OCI-LY1 (cell line): ENCODE results near the gene YBX2.

Experiments
- H2AFZ ChIP-seq: fragments of 200-600 bp; sonication (generic), shearing (Covaris generic); 2 replicates; pipeline ENCODE4 v1.6.0; 2014; ENCODE audit warnings: antibody characterized with exemption, mild to moderate bottlenecking, low read length
- H3F3A ChIP-seq: fragments of 200-600 bp; sonication (generic), shearing (Covaris generic); 2 replicates; pipeline ENCODE4 v1.6.0; 2014; ENCODE audit warnings: mild to moderate bottlenecking, antibody characterized with exemption, low read length, moderate library complexity; ENCODE audit not compliant: insufficient read depth
- H3K27ac ChIP-seq: fragments of 200-600 bp; sonication (generic); 2 replicates; pipeline ENCODE4 v1.5.1; 2014; ENCODE audit warnings: low read length, mixed run types, mild to moderate bottlenecking, low read depth; ENCODE audit not compliant: poor library complexity, severe bottlenecking
- H3K27me3 ChIP-seq: fragments of 200-600 bp; sonication (generic); 2 replicates; pipeline ENCODE4 v1.6.0; 2014; ENCODE audit warnings: antibody characterized with exemption, mild to moderate bottlenecking, low read length, moderate library complexity; ENCODE audit not compliant: insufficient read depth
- H3K36me3 ChIP-seq: fragments of 200-600 bp; sonication (generic); 2 replicates; pipeline ENCODE4 v1.6.1; 2014; ENCODE audit warnings: mild to moderate bottlenecking, antibody characterized with exemption, low read length, moderate library complexity, mixed read lengths; ENCODE audit not compliant: insufficient read depth
- H3K4me1 ChIP-seq: fragments of 200-600 bp; sonication (generic); 2 replicates; pipeline ENCODE4 v1.5.1; 2014; ENCODE audit warnings: mild to moderate bottlenecking, low read length, moderate library complexity; ENCODE audit not compliant: insufficient read depth, severe bottlenecking
- H3K4me2 ChIP-seq: fragments of 200-600 bp; sonication (generic), shearing (Covaris generic); 2 replicates; pipeline ENCODE4 v1.6.1; 2014; ENCODE audit warnings: low read length
- H3K4me3 ChIP-seq: fragments of 200-600 bp; sonication (generic); 2 replicates; pipeline ENCODE4 v1.5.1; 2014; ENCODE audit warnings: low read length, low read depth, mild to moderate bottlenecking, mixed read lengths; ENCODE audit not compliant: poor library complexity, severe bottlenecking
- H3K79me2 ChIP-seq: fragments of 200-600 bp; shearing (Covaris generic); 2 replicates; pipeline ENCODE4 v1.6.1; 2016; ENCODE audit warnings: mixed run types, low read length, mixed read lengths; ENCODE audit not compliant: insufficient read depth
- H3K9ac ChIP-seq: fragments of 200-600 bp; sonication (generic), shearing (Covaris generic); 2 replicates; pipeline ENCODE4 v1.6.1; 2014; ENCODE audit warnings: mild to moderate bottlenecking, low read length, mixed read lengths
- H3K9me2 ChIP-seq: fragments of 200-600 bp; sonication (generic), shearing (Covaris generic); 2 replicates; pipeline ENCODE4 v1.6.1; 2014; ENCODE audit warnings: low read depth, mild to moderate bottlenecking, low read length, mixed read lengths
- H3K9me3 ChIP-seq: fragments of 200-600 bp; shearing (Covaris generic); 2 replicates; pipeline ENCODE4 v1.6.1; 2014; ENCODE audit warnings: low read length, mixed read lengths
- H4K20me1 ChIP-seq: fragments of 200-600 bp; sonication (generic), shearing (Covaris generic); 2 replicates; pipeline ENCODE4 v1.6.0; 2016; ENCODE audit warnings: mild to moderate bottlenecking, low read length; ENCODE audit not compliant: insufficient read depth
- CTCF ChIP-seq: fragments of 200-600 bp; sonication (generic), shearing (Covaris generic); IDR thresholded peaks from 2 replicates; pipeline ENCODE4 v1.5.1; 2017; ENCODE audit warnings: mild to moderate bottlenecking, antibody characterized with exemption, low read length, moderate library complexity, mixed read lengths
- EZH2 ChIP-seq: fragments of 200-600 bp; sonication (generic), shearing (Covaris generic); IDR thresholded peaks from 2 replicates; pipeline ENCODE4 v1.8.0; 2017; ENCODE audit warnings: borderline replicate concordance, mixed run types, mild to moderate bottlenecking, antibody characterized with exemption, low read length, moderate library complexity, mixed read lengths

Gene YBX2

GRCh38 chr17:7260151-7260550 is 34.3 kb downstream of the YBX2 start:
- peaks cover 17% of the 10 kb centered on the region for H3K4me1 ChIP-seq
- no peaks in the 10 kb centered on the region for H3K9me2 ChIP-seq
- no peak overlapping the region for H3K27ac ChIP-seq
- H2AFZ ChIP-seq: no peak overlapping the region
- H3K9me3 ChIP-seq: no peaks in the 10 kb centered on the region
- TF ChIP-seq CTCF: no peak
- no peak for TF ChIP-seq EZH2
- peaks cover 7% of the 10 kb centered on the region; the same call in 1 of the 2 replicates for H3K27me3 ChIP-seq
- H3K4me2 ChIP-seq: no peak overlapping the region
- H3K79me2 ChIP-seq: no peaks in the 10 kb centered on the region
- H3K9ac ChIP-seq: no peak overlapping the region
- H3K36me3 ChIP-seq: peaks cover 30% of the 10 kb centered on the region
- H3F3A ChIP-seq: no peaks in the 10 kb centered on the region
- no peak overlapping the region for H3K4me3 ChIP-seq
- H4K20me1 ChIP-seq: no peaks in the 10 kb centered on the region

- Histone ChIP-seq H3K9me2 (no peaks in the 10 kb centered on the region), H3K4me2 (no peak overlapping the region), H3K4me1 (peaks cover 17% of the 10 kb centered on the region), H3K4me3 (no peak overlapping the region), H3F3A (no peaks in the 10 kb centered on the region), H3K27me3 (peaks cover 7% of the 10 kb centered on the region; the same call in 1 of the 2 replicates), H3K9me3 (no peaks in the 10 kb centered on the region), H3K9ac (no peak overlapping the region), H4K20me1 (no peaks in the 10 kb centered on the region), H3K79me2 (no peaks in the 10 kb centered on the region), H3K27ac (no peak overlapping the region), H2AFZ (no peak overlapping the region), H3K36me3 (peaks cover 36% of the 10 kb centered on the region)
- TF ChIP-seq EZH2 (no peak), CTCF (no peak)
Observed at GRCh38 chr17:7259555-7259889, 34.9 kb downstream of the YBX2 start.

- Histone ChIP-seq H3K9me2 (no peaks in the 10 kb centered on the region), H3K4me3 (no peak overlapping the region), H4K20me1 (no peaks in the 10 kb centered on the region), H3K27me3 (peaks cover 7% of the 10 kb centered on the region; the same call in 1 of the 2 replicates), H3K36me3 (peaks cover 42% of the 10 kb centered on the region), H3K9me3 (no peaks in the 10 kb centered on the region), H3K79me2 (no peaks in the 10 kb centered on the region), H3K4me1 (peaks cover 17% of the 10 kb centered on the region), H3F3A (no peaks in the 10 kb centered on the region), H3K27ac (no peak overlapping the region), H3K9ac (no peak overlapping the region), H2AFZ (no peak overlapping the region), H3K4me2 (no peak overlapping the region)
- TF ChIP-seq CTCF: no peak
- TF ChIP-seq EZH2: no peak
Observed at GRCh38 chr17:7258731-7259554, 35.5 kb downstream of the YBX2 start.
